Renal pelvis (tissue), 4 donors: ENCODE data around the gene CCDC149. TPM values are rescaled to one million over a fixed set of nuclear protein-coding genes. Genes with fewer than 3 reads are reported as not detected.
A peak's percentile ranks its signal among the peaks of the same experiment; 100 is the strongest.

Source experiments
- DNase-seq: peaks from one replicate; pipeline ENCODE4 v3.0.0-alpha.2; 2013
- polyA plus RNA-seq, 3 donors: library from polyadenylated mRNA; unstranded; fragments of 120-200 nt; gene quantifications; one replicate each; pipeline ENCODE4 v1.2.1, GENCODE V29; 2013; ENCODE audit not compliant: insufficient read length in 3 of 3

CCDC149 gene
- polyA plus RNA-seq, 3 donors = 16.4 to 22.1 (median 21.5) TPM

DNA sequence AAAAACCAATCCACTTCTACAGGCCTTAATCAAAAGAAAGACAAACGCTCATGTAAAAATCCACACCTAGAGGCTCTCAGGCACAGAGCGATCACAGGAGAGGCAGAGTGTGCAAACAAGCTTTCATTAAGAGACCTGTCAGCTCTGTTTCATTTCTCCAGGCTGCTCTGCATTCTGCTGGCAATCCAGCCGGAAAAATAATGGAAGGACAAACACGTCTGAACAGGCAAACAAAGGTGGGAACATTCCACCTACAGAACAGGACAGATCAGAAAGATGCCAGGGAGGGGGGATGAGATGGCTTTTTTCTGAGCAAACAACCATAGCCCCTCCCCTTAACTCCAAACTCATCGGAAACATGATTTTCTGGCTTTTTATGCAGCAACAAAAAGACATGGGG is 107.8 kb downstream of the CCDC149 start:
- no peak for DNase-seq

DNA sequence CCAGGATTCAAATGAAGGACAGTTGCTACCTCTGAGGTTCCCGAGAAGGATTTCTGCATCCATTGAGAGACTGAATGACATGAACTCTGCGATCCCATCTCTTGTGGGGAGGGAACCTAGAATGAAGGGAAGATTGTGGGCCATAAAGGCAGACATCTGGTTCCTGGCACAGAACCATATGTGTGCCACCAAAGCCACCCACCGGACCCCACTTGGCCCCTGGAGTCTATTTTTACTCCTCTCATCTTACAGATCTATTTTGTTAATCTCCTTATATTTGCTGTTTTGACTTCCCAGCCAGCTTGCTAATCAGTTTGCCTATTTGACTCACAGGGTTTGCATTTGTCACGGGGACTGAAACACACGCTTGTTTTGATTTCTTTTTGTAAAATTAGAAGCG is 110.2 kb downstream of the CCDC149 start:
- no peak for DNase-seq

GRCh38 chr4:24801136-24801855 is 111.5 kb downstream of the CCDC149 start:
- DNase-seq = no peak

DNA sequence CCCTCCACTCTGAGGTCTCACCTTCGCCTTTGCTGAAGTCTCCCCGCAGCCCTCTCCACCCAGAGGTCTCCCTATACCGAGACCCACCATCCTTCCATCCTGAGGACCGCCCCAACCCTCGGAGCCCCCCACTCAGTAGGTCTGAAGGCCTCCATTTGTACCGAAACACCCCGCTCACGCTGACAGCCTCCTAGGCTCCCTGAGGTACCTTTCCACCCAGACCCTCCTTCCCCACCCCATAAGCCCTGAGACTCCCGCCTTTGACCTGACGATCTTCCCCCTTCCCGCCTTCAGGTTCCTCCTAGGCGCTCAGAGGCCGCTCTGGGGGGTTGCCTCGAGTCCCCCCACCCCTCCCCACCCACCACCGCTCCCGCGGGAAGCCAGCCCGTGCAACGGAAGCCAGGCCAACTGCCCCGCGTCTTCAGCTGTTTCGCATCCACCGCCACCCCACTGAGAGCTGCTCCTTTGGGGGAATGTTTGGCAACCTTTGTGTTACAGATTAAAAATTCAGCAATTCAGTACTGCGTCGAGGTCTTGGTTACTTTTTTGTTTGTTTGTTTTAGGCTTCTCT is 112.4 kb downstream of the CCDC149 start:
- no peak for DNase-seq

DNA sequence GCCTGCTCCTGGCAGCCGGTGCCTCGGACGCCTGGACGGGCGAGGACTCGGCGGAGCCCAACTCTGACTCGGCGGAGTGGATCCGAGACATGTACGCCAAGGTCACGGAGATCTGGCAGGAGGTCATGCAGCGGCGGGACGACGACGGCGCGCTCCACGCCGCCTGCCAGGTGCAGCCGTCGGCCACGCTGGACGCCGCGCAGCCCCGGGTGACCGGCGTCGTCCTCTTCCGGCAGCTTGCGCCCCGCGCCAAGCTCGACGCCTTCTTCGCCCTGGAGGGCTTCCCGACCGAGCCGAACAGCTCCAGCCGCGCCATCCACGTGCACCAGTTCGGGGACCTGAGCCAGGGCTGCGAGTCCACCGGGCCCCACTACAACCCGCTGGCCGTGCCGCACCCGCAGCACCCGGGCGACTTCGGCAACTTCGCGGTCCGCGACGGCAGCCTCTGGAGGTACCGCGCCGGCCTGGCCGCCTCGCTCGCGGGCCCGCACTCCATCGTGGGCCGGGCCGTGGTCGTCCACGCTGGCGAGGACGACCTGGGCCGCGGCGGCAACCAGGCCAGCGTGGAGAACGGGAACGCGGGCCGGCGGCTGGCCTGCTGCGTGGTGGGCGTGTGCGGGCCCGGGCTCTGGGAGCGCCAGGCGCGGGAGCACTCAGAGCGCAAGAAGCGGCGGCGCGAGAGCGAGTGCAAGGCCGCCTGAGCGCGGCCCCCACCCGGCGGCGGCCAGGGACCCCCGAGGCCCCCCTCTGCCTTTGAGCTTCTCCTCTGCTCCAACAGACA is 113.1 kb downstream of the CCDC149 start:
- DNase-seq = no peak

DNA sequence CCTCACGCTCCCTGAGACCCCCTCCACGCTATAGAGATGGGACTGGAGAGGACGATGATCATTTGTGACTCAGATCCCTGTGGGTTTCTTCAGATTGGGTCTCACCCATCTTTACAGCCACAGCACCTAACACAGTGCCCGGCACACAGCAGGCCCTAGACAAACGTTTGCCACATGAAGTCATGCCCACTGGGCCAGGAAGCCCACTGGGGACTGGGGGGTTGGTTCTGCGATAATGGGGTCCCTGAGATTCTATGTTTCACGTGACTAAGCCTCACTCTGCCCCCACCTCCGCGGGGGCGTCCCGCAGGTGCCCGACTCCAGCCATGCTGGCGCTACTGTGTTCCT is 113.7 kb downstream of the CCDC149 start:
- no peak for DNase-seq

- no peak for DNase-seq
Measured at GRCh38 chr4:24798036-24798610, 114.7 kb downstream of the CCDC149 start.

DNA sequence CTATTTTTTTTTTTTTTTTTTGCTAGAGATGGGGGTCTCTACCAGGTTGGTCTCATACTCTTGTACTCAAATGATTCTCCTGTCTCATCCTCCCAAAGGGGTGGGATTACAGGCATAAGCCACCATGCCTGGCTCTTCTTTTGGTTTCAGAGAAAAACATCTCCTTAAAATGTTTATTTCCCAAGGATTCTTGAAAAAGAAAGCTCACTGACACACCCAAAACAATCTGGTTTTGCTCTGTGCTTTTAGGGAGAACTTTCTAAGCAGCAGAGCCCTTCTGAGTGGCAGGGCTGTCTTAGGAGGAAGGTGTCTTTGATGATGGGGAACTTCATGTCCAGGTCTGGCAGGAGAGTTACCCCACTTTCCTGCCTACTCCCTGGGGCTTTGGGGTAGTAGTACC is 116.2 kb downstream of the CCDC149 start:
- no peak for DNase-seq

DNA sequence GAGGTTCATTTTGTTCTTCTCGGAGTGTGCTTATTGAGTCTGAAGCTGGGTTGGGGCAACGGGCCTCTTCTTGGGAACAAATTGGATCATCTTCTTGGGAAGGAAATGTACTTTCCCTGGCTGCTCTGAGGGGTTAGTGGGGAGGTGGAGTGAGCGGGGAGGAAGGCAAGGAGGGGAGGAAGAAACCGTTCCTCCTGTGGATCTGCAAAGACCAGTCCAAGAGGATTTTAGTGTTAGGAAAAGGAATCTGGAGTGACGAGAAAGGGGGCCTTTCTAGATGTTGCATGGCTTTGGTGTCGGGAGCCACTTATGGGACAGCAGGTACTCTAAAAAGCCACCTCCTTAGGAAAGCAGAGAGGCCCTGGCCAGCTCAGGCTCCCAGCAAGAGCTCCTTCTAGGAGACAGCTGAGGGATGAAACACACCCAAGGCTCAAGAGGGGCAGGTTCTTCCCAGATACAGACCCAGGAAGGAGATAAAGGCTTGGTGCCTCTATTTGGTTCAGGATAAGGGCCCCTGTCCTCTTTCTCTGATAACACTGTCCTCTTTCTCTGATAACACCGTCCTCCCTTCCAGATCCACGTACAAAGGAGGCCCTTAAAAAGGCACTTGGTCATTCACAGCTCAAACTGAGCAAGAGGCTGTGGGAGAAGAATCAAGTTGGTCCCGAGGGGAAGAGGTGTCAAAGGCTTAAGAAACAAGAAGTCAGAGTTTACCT is 117.0 kb downstream of the CCDC149 start:
- DNase-seq = no peak

DNA sequence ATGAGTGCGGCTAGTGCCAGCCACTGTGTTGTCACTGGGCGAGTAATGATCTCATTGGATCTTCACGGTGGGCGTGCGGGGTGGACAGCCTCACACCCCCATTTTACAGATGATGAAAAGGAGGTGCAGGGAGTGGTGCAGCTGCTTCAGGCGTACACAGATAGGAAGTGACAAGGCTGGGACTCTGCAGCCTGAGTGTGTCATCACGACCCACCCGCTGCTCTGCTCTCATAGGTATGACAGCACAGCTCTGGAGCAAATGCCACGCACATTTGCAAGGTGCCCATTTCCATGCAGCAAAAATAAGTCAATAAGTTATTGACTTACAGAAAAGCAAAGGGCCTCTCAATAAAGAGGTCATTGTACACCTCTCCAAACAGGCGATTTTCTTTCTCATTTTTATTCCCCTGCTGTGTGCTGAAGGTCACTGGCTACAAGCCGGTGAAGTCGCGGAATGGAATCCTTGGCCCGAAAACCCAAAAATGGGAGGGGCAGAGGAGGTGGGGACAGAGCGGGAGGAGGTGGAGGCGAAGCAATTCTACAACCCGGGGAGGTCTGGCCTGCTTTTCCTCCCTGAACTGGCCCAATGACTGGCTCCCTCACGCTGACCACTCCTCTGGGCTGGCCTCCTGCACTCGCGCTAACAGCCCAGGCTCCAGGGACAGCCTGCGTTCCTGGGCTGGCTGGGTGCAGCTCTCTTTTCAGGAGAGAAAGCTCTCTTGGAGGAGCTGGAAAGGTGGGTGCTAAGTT is 117.8 kb downstream of the CCDC149 start, which contains the start of gene SOD3:
Gene SOD3, plus strand, starts transcription at position 658 of the 750 bp plus-strand sequence. CDS start 3,949 bp downstream, outside the sequence.
- peak; percentile 54 for DNase-seq

- no peak for DNase-seq
Measured at GRCh38 chr4:24794480-24794879, 118.4 kb downstream of the CCDC149 start.

DNA sequence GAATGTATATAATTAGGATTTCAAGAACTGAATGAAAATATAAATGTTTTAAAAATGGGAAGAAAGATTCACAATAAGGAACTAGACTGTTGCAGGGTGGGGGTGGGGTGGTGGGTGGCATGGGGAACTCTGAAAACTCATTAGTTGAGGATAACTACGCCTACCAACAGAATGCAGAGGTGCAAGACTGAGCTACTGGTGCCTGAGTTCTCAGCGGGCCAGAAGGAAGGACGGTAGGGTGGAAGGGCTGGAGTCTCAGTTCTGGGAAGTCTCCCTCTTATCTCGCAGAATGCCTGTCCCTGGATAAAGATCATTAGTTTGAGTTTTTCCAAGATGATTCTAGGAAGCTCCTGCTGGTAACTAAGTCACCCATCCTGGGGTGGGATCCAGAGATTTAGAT is 118.8 kb downstream of the CCDC149 start:
- DNase-seq = no peak

- DNase-seq = no peak
Measured at GRCh38 chr4:24793219-24794005, 119.4 kb downstream of the CCDC149 start.

- no peak for DNase-seq
Measured at GRCh38 chr4:24792552-24792951, 120.3 kb downstream of the CCDC149 start.

DNA sequence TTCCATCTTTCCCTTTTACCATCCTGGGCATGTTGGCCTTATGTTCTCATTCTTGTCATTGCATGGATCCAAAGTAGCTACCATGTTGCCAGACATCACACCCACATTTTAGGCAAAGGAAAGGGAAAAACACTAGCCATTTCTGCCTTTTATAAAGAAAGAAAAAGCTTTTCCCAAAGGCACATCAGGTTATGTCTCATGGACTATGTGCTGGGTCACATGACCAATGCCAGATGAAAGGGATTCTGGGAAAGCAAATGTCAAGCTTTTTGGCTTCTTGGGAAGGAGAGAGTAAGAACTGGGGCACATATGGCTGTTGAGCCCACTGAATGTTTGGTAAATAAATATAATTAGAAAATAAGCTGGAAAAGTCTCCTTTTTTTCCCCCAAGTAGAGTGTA is 121.8 kb downstream of the CCDC149 start:
- no peak for DNase-seq

DNA sequence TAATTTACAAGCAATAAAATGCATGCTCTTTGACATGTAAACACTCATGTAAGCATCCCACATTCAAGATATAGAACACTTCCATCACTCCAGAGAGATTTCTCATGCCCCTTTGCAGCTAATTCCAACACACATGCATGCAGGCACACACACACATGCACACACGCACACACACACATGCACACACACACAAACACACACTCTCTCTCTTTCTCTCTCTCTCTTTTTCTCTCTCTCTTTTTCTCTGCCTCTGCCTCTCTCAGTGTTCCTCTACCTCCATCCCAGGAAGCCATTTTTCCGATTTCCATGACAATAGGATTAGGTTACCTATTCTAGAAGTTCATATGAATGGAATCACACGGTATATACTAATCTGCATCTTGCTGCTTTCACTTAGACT is 129.3 kb downstream of the CCDC149 start:
- no peak for DNase-seq

DNA sequence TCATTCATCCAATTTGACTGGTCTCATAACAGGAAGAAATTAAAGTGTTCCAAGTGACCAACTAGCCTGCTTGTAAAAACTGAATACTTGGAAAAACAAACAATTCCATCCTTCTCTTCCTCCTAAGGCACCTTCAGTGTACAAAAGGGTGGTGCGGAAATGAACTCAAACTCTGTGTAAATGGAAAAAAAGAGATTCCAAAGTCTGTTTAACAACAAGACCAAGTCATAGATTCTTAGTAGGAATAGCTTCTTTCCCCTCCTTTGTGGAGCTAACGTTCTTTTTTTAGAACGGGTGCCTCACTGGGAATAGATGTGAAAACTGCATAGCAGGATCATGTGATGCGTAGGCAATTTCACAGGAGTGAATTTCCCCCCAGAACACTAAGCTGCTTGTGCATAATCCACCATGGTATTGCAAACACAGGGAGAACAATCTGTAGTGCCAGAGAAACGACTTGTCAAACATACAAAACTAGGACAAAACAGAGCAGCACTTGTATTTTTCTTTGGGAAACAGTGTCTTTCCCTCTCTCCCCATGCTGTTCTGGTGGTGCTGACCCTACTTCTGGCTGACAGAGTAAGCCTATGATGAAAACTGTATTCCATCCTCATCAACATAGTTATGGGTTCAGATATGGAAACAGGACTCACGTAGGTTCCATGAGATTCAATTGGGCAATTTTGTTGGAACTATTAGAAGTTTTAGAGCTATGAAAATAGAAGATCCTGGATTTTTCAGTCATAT is 130.7 kb downstream of the CCDC149 start:
- DNase-seq = no peak

DNA sequence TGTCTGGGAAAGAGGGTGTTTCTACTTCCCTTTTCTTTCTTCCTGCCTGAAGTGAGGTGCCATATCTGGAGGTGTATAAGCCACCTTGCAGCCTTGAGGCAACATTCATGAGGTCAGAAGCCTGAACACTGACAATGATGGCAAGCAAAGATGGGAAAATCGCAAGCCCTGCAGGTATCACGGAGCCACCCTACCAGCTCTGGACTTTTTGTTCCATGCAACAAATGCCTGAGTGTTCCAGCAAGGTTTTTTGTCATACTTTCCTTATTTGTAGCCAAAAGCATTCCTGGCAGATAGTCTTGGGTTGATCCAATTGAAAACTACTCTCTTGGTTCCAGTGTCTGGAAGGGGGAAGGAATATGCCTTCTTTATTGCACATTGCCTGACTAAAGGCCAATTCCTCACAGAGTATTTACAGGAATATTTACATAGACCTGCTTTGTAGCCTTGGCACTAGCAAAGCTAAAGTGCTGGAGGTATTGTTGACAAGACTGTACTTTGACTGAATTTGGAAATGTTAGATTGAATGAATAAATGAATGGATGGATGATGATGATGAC is 131.8 kb downstream of the CCDC149 start:
- DNase-seq = no peak

- no peak for DNase-seq
Measured at GRCh38 chr4:24778464-24779225, 134.2 kb downstream of the CCDC149 start.
